ENCODE results near the gene PIGZ. TPM values are rescaled to one million over a fixed set of nuclear protein-coding genes. Genes with fewer than 3 reads are reported as not detected.

The PIGZ gene
- total RNA-seq, 1 donor from 2014 or later, result 0.88 TPM

DNA sequence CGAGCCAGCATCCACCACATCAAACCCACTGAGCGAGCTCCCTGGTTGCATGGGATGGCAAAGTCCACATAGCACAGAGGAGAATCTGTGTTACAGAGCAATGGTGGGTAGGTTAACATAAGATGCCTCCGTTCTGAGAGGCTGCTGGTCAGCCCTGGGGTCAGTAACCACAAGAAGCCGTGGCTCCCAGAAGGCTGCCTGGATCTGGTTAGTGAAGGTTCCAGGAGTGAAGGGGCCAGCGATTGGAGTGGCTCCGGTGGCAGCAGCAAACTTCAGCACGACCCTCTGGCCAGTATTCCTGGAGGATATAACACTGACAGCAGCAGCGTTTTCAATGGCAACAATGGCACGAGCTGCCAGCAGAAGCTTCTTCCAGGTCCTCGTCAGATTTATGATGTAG, 18.4 kb upstream of the PIGZ start:
- DNase-seq (ENCODE audit: low read depth), result no peak

GRCh38 chr3:196985954-196986885, 17.6 kb upstream of the PIGZ start:
- H3K27me3 ChIP-seq (ENCODE audit: control insufficient read depth, insufficient read depth, low read length), result peaks cover 9% of the 10 kb centered on the region
- no peak for TF ChIP-seq CTCF (IDR thresholded peaks at IDR 0.05; ENCODE audit: insufficient read depth, low read length, poor library complexity, severe bottlenecking)
- no peak for DNase-seq (ENCODE audit: low read depth)
- H3K4me3 ChIP-seq (ENCODE audit: low read depth, low read length), result no peak overlapping the region
- H3K36me3 ChIP-seq (ENCODE audit: control insufficient read depth, insufficient read depth, low read length), result no peaks in the 10 kb centered on the region

More for the DNA sequence above, 18.4 kb upstream of the PIGZ start:
- H3K27me3 ChIP-seq (ENCODE audit: control insufficient read depth, insufficient read depth, low read length), result peaks cover 10% of the 10 kb centered on the region
- no peaks in the 10 kb centered on the region for H3K36me3 ChIP-seq (ENCODE audit: control insufficient read depth, insufficient read depth, low read length)
- no peak for TF ChIP-seq CTCF (IDR thresholded peaks at IDR 0.05; ENCODE audit: insufficient read depth, low read length, poor library complexity, severe bottlenecking)
- H3K4me3 ChIP-seq (ENCODE audit: low read depth, low read length), result no peak overlapping the region

- no peak for DNase-seq (ENCODE audit: low read depth)
- Histone ChIP-seq H3K36me3 (ENCODE audit: control insufficient read depth, insufficient read depth, low read length) (no peaks in the 10 kb centered on the region), H3K27me3 (ENCODE audit: control insufficient read depth, insufficient read depth, low read length) (peaks cover 5% of the 10 kb centered on the region), H3K4me3 (ENCODE audit: low read depth, low read length) (no peak overlapping the region)
- TF ChIP-seq CTCF (IDR thresholded peaks at IDR 0.05; ENCODE audit: insufficient read depth, low read length, poor library complexity, severe bottlenecking), result no peak
These were observed 16.7 kb upstream of the PIGZ start for GRCh38 chr3:196985298-196985697.

DNA sequence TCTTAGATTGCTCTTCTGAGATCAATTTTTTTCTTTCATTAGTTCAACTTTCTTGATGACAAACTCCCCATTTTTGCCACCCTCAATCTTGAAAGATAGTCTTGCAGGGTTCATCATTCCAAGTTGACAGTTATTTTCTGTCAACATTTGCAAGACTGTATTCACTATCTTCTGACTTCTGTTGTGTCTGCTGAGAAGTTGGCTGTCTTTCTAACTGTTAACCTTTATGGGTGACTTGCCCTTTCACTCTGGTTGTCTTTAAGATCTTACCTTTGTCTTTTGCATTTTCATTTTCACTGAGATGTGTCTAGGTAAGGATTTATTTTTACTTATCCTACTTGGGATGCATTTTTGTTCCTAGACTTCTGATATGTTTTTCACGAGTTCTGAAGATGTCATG, 14.6 kb upstream of the PIGZ start:
- Histone ChIP-seq H3K4me3 (ENCODE audit: low read depth, low read length) (no peak overlapping the region), H3K27me3 (ENCODE audit: control insufficient read depth, insufficient read depth, low read length) (no peaks in the 10 kb centered on the region), H3K36me3 (ENCODE audit: control insufficient read depth, insufficient read depth, low read length) (no peaks in the 10 kb centered on the region)
- TF ChIP-seq CTCF (IDR thresholded peaks at IDR 0.05; ENCODE audit: insufficient read depth, low read length, poor library complexity, severe bottlenecking), result no peak
- no peak for DNase-seq (ENCODE audit: low read depth)

- TF ChIP-seq CTCF (IDR thresholded peaks at IDR 0.05; ENCODE audit: insufficient read depth, low read length, poor library complexity, severe bottlenecking), result no peak
- H3K36me3 ChIP-seq (ENCODE audit: control insufficient read depth, insufficient read depth, low read length), result no peaks in the 10 kb centered on the region
- no peak overlapping the region for H3K4me3 ChIP-seq (ENCODE audit: low read depth, low read length)
- no peak for DNase-seq (ENCODE audit: low read depth)
- H3K27me3 ChIP-seq (ENCODE audit: control insufficient read depth, insufficient read depth, low read length), result no peaks in the 10 kb centered on the region
These were observed 13.0 kb upstream of the PIGZ start for GRCh38 chr3:196981657-196982056.
